GM12878 (cell line): Measurements from ENCODE around the gene SGPP2. TPM values are rescaled to one million over a fixed set of nuclear protein-coding genes. Genes with fewer than 3 reads are reported as not detected.

Experiments
- ATAC-seq: fragments of 200-7000 bp; cut with Tn5 transposase; 3 replicates; pipeline ENCODE4 v1.9.1; 2020; ENCODE audit warnings: mild to moderate bottlenecking, moderate library complexity
- BruUV-seq: library from RNA; stranded (reverse); fragments of 400-500 nt; replicated peaks from 2 replicates; lab custom pipeline; 2021; lab: Mats Ljungman, UMichigan
- CTCF ChIA-PET: fragments of 300-600 bp; sonication (Branson Sonifier 250); formaldehyde crosslinking; extraction: SDS; loops from one replicate; lab custom pipeline; 2021; ENCODE audit warnings: inconsistent platforms; lab: Yijun Ruan, JAX
- POLR2A ChIA-PET: fragments of 350-600 bp; formaldehyde crosslinking; extraction: SDS; loops from one replicate; lab custom pipeline; 2021; ENCODE audit warnings: inconsistent platforms; lab: Charles Lee
- RAD21 ChIA-PET: fragments of 300-600 bp; sonication (Branson Sonifier 250); formaldehyde crosslinking; loops from one replicate; lab custom pipeline; 2023; ENCODE audit warnings: antibody characterized with exemption; ENCODE audit not compliant: unreplicated experiment; lab: Charles Lee
- SMC1A ChIA-PET: fragments of 300-600 bp; sonication (Branson Sonifier 250); formaldehyde crosslinking; loops from one replicate; lab custom pipeline; 2023; ENCODE audit not compliant: unreplicated experiment, uncharacterized antibody; lab: Charles Lee
- DNase-seq: peaks from one replicate; pipeline ENCODE4 v3.0.0-alpha.2; 2011; ENCODE audit warnings: low read depth, low spot score
- FAIRE-seq: peaks from 3 replicates; lab custom pipeline; 2011; peaks lifted over from hg19 to GRCh38; lab: Jason Lieb, UNC
- H2AFZ ChIP-seq: 2 replicates; pipeline ENCODE4 v1.6.0; 2011; ENCODE audit warnings: low read depth, low read length, control low read depth; ENCODE audit not compliant: control insufficient read depth
- H3K27ac ChIP-seq: 2 replicates; pipeline ENCODE4 v1.5.1; 2011; ENCODE audit warnings: control low read depth; ENCODE audit not compliant: control insufficient read depth, insufficient read depth
- H3K27me3 ChIP-seq, 2 experiments: replicated peaks in 1 of 2; 2 replicates each; pipeline versions ENCODE4 v1.6.0 to v1.6.1; 2011; ENCODE audit warnings: low read length in 1 of 2; ENCODE audit not compliant: control insufficient read depth in 2 of 2, insufficient read depth in 2 of 2
- H3K36me3 ChIP-seq, 2 experiments: 2 replicates each; pipeline ENCODE4 v1.5.1; 2011; ENCODE audit warnings: low read length in 1 of 2; ENCODE audit not compliant: control insufficient read depth in 2 of 2, insufficient read depth in 2 of 2
- H3K4me1 ChIP-seq: 2 replicates; pipeline ENCODE4 v1.6.1; 2011; ENCODE audit warnings: mild to moderate bottlenecking, low read length, moderate library complexity, mixed read lengths; ENCODE audit not compliant: control insufficient read depth, insufficient read depth
- H3K4me2 ChIP-seq: 2 replicates; pipeline ENCODE4 v1.6.0; 2011; ENCODE audit warnings: control low read depth; ENCODE audit not compliant: control insufficient read depth, insufficient read depth
- H3K4me3 ChIP-seq: fragments of 200-600 bp; sonication (generic); 2 replicates; pipeline ENCODE4 v1.5.1; 2016
- H3K79me2 ChIP-seq: 2 replicates; pipeline ENCODE4 v1.6.0; 2011; ENCODE audit warnings: low read length; ENCODE audit not compliant: control insufficient read depth, insufficient read depth
- H3K9ac ChIP-seq: 2 replicates; pipeline ENCODE4 v1.8.0; 2011; ENCODE audit warnings: low read length, control low read depth, mixed read lengths; ENCODE audit not compliant: control insufficient read depth, insufficient read depth
- H3K9me3 ChIP-seq: replicated peaks from 3 replicates; pipeline ENCODE4 v1.5.1; 2011; ENCODE audit warnings: mild to moderate bottlenecking, low read length; ENCODE audit not compliant: control insufficient read depth, insufficient read depth
- H4K20me1 ChIP-seq: 2 replicates; pipeline ENCODE4 v1.6.0; 2011; ENCODE audit not compliant: control insufficient read depth, insufficient read depth
- BMI1 ChIP-seq: fragments of 450-650 bp; IDR thresholded peaks from 2 replicates; pipeline ENCODE4 v1.6.1; 2016; ENCODE audit warnings: mild to moderate bottlenecking, moderate library complexity, borderline replicate concordance
- GATAD2B ChIP-seq: fragments of 450-650 bp; conservative IDR thresholded peaks from 2 replicates; pipeline ENCODE4 v1.6.1; 2017; ENCODE audit warnings: low read depth, mild to moderate bottlenecking, moderate library complexity
- MLLT1 ChIP-seq: fragments of 450-650 bp; IDR thresholded peaks from 2 replicates; pipeline ENCODE4 v1.6.1; 2016; ENCODE audit warnings: mild to moderate bottlenecking
- SKIL ChIP-seq: fragments of 450-650 bp; IDR thresholded peaks from 2 replicates; pipeline ENCODE4 v1.6.1; 2017; ENCODE audit warnings: mild to moderate bottlenecking, low read depth, inconsistent platforms; ENCODE audit not compliant: poor library complexity, severe bottlenecking
- WGBS: methylation state at CpG from one replicate; pipeline ENCODE4 v1.1.6; 2016; ENCODE audit warnings: low lambda C conversion rate; ENCODE audit not compliant: insufficient replicate concordance, insufficient coverage; ENCODE audit errors: missing lambda C conversion rate; 5-methylcytosine and 5-hydroxymethylcytosine counted together
- in situ Hi-C: fragments of 300-500 bp; cut with MboI; formaldehyde crosslinking; loops from 9 replicates; pipeline ENCODE4 v1.14.3; 2018; ENCODE audit warnings: mixed read lengths
- intact Hi-C: fragments of 100-400 bp; cut with micrococcal nuclease; formaldehyde crosslinking; loops from one replicate; pipeline ENCODE4 v1.14.2; 2022; ENCODE audit not compliant: unreplicated experiment
- polyA plus RNA-seq, 11 experiments: library from polyadenylated mRNA; depleted of rRNA in 4 of 11; unstranded in 6 of 11; stranded (reverse) in 5 of 11; fragments of >200 nt; fragmentation: Nextera tagmentation in 4 of 11; fragmentation: Illumina TruSeq in 1 of 11; extraction: Ambion mirVana in 4 of 11; extraction: Trizol in 1 of 11; gene quantifications; 1 replicate in 1 of 11; 2 replicates in 10 of 11; pipeline versions ENCODE4 v1.2.1 to v1.2.3, GENCODE V29; 2011 to 2016; ENCODE audit warnings: inconsistent platforms in 2 of 11, missing spikeins in 2 of 11, low read depth in 1 of 11
- total RNA-seq, 4 experiments: library from RNA; depleted of rRNA in 3 of 4; stranded (reverse); fragments of >200 nt in 3 of 4; fragmentation: Illumina TruSeq in 1 of 4; extraction: Trizol in 1 of 4; gene quantifications; 2 replicates each; pipeline versions ENCODE4 v1.2.1 to v1.2.3, GENCODE V29; 2013 to 2021
- TF ChIP-seq, protein P1 (sequence below): IDR thresholded peaks from 2 replicates; pipeline ENCODE4 v1.6.1; 2012; ENCODE audit warnings: low read depth, low read length, improper control_type of control experiment

The SGPP2 gene
- total and polyA plus RNA-seq, 10 of the 15 experiments (the other 5 are each of a cell fraction or from before 2014, with no cell fraction given), result 3.5 to 84.9 (median 13.1) TPM

DNA sequence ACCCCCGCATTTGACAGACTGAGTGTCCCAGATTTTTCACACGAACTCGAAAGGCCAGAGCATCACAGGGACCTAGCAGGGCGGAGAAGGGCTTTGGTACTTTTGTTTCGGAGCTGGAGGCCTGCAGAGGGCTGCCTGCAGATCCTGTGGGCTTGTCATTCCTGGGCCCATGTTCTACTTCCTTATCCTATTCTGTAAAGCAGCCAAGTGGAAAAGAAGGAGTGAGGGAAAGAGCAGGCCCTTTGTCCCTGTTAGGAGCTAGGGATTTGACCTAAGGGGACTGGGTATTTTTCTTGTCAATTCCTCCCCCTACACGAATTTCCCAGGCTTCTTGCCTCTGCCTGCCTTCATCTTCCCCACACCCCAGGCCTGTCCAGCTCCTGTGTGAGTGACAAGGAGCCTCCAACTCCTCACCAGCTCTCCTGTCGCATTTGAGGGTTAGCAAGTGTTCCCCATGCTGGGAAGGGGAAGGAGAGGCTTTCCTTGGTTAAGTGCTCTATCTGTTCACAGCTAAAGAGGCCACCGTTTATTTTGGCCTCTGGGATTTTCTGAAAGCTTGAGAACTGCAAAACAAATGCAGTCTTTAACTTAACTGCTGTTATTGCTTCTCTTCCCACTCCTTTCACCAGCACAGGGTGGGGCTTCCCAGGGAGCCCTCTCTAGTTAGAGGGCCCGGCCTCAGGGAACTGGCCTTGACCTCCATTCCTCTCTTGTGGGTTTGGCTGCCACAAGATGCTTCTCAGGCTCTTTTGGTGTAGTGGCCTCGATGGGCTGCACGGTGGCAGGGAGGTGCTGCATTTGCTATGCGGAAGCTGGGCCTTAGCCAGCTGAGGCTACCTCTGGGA, 61.2 kb downstream of the SGPP2 start:
- no peak overlapping the region for H3K9ac ChIP-seq
- ChIA-PET CTCF (interaction anchor here (5.3 kb wide), 1 partner anchor 166 kb away, joined by 88 read pairs; a partner anchor contains a TSS), RAD21 (interaction anchor here (3.9 kb wide), 1 partner anchor 168 kb away, joined by 31 read pairs; no protein-coding TSS in a partner anchor), SMC1A (interaction anchor here (0.9 to 1.3 kb wide), 2 partner anchors 62 to 168 kb away, joined by 3 to 4 read pairs; no protein-coding TSS in a partner anchor), POLR2A (interaction anchor here (0.6 kb wide), 1 partner anchor 332 kb away, joined by 3 read pairs; no protein-coding TSS in a partner anchor)
- BruUV-seq, result no TSS peak
- peaks cover 3 to 5% of the 10 kb centered on the region in 2 experiments; a peak in 3 of 4 replicates for H3K36me3 ChIP-seq
- no peaks in the 10 kb centered on the region for H4K20me1 ChIP-seq
- H3K4me2 ChIP-seq, result no peak overlapping the region
- no peaks in the 10 kb centered on the region for H3K27me3 ChIP-seq
- intact Hi-C loops (no loop called here), in situ Hi-C loops (no loop called here)
- H3K4me3 ChIP-seq, result no peak overlapping the region
- no peak for FAIRE-seq
- no peak for ATAC-seq
- H3K9me3 ChIP-seq, result no peaks in the 10 kb centered on the region; the same call in 2 of the 3 replicates
- TF ChIP-seq SKIL, result no peak
- no peak for TF ChIP-seq GATAD2B
- TF ChIP-seq, protein P1, sequence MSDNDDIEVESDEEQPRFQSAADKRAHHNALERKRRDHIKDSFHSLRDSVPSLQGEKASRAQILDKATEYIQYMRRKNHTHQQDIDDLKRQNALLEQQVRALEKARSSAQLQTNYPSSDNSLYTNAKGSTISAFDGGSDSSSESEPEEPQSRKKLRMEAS, result no peak
- TF ChIP-seq BMI1, result no peak
- TF ChIP-seq MLLT1, result no peak
- no peak for DNase-seq
- no peaks in the 10 kb centered on the region for H3K4me1 ChIP-seq
- H2AFZ ChIP-seq, result no peak overlapping the region
- no peaks in the 10 kb centered on the region; the same call in none of the 2 replicates for H3K79me2 ChIP-seq
- no peak overlapping the region for H3K27ac ChIP-seq
- WGBS, result 91% methylated on average over 12 of the region's 12 CpGs
